ENCODE measurements around the gene C2orf80. TPM values are rescaled to one million over a fixed set of nuclear protein-coding genes. Genes with fewer than 3 reads are reported as not detected.
A peak's percentile ranks its signal among the peaks of the same experiment; 100 is the strongest.
"Not testable (repeated sequence)": the region's sequence is repeated elsewhere in the genome, so short reads cannot be mapped to it uniquely, and the experiment has no call there.

The C2orf80 gene
- total RNA-seq, 8 experiments from 2014 or later = 0.61 to 217 (median 12.9) TPM

DNA sequence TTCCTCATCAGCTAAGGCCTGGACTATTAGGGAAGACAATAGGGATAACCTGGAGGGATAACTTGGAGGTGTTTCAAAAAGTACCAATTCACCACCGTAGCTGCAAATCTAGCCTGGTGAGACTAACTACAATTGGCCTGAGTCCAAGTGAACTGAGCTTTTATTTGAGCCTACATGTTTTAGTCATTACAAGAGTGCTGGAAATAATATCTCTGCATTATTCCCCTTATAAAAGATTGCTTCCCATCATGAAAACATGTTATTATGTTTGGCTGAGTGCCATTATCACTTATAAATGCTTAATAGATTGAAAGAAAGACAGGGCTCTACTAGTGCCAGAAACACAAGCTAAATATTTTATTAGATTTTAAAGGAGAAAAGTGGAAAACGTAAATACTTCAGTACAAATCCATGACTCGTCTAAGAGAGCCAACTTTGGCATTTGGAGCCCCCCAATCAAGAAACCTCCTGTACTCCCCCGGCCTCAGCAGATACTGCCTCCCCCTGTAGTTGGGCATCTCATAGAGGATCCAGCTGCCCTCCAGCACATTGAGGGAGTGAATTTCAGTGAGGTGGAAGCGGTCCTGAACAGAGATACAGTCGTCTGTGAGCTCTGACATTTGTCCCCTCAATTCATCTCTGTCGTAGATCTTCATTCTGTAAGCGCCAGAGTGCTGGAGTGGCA, 47.4 kb downstream of the C2orf80 start:
- H3K27ac ChIP-seq = no peak overlapping the region
- ATAC-seq (replicated peaks in 6 of 8) = peak in 1 of 8 experiments; percentile 20
- in situ Hi-C loops (cut with MboI; ENCODE audit: low pct_unique_long_range_greater_than_20kb in 2 of 9, low sequenced_read_pairs in 9 of 9, unreplicated experiment in 9 of 9) = no loop called here
- no peaks in the 10 kb centered on the region for H3K4me1 ChIP-seq (replicated peaks in 1 of 2)
- no peak overlapping the region for H3K4me3 ChIP-seq
- WGBS, 10 experiments = 3 to 84% (median 42%) methylated on average over 1 to 6 of the region's 8 CpGs; no CpG with 5 or more reads in 2 of the 10 experiments

DNA sequence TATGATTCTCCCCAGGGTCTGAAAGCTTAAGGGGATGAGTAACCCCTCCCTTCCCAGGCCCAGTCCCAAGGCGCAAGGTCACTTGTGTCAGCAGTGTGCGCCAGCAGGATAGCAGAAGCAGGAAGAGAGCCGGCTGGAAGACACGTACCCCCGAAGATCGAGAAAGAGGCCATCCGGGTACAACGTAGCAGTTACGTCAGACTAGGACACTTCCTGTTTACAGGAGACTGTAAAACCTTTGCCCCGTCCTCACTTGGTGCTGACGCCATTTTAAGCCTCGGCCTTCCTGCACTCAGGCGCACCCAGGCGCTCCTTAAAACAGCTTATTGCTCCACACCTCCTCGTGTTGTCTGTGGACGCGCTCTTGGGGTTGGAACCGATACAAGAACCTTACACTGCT, 50.4 kb downstream of the C2orf80 start:
- H3K4me1 ChIP-seq (replicated peaks in 1 of 2) = peaks cover 0 to 11% of the 10 kb centered on the region in 2 donors
- ATAC-seq (replicated peaks in 6 of 8) = no peak
- in situ Hi-C loops (cut with MboI; ENCODE audit: low pct_unique_long_range_greater_than_20kb in 2 of 9, low sequenced_read_pairs in 9 of 9, unreplicated experiment in 9 of 9) = no loop called here
- 67 to 100% (median 94%) methylated on average over 1 to 18 of the region's 18 CpGs; no CpG with 5 or more reads in 2 of the 10 experiments for WGBS, 10 experiments
- no peak overlapping the region for H3K27ac ChIP-seq
- H3K4me3 ChIP-seq = no peak overlapping the region

DNA sequence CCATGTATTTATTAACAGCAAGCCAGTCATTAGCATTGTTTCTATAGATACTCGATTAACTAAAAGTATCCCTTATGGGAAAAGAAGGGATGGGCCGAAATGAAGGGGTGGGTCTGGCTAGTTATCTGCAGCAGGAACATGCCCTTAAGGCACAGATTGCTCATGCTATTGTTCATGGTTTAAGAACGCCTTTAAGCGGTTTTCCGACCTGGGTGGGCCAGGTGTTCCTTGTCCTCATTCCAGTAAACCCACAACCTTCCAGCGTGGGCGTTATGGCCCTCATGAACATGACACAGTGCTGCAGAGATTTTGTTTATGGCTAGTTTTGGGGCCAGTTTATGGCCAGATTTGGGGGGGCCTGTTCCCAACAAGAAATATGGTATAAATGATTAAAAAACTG, 51.5 kb downstream of the C2orf80 start:
- H3K4me3 ChIP-seq; in situ Hi-C loops (cut with MboI; ENCODE audit: low pct_unique_long_range_greater_than_20kb in 2 of 9, low sequenced_read_pairs in 9 of 9, unreplicated experiment in 9 of 9); H3K27ac ChIP-seq; ATAC-seq (replicated peaks in 6 of 8): not testable (repeated sequence)
- peaks cover 0 to 11% of the 10 kb centered on the region in 2 donors for H3K4me1 ChIP-seq (replicated peaks in 1 of 2)
- WGBS, 10 experiments = 30 to 100% (median 91%) methylated on average over 1 to 7 of the region's 7 CpGs; no CpG with 5 or more reads in 3 of the 10 experiments

DNA sequence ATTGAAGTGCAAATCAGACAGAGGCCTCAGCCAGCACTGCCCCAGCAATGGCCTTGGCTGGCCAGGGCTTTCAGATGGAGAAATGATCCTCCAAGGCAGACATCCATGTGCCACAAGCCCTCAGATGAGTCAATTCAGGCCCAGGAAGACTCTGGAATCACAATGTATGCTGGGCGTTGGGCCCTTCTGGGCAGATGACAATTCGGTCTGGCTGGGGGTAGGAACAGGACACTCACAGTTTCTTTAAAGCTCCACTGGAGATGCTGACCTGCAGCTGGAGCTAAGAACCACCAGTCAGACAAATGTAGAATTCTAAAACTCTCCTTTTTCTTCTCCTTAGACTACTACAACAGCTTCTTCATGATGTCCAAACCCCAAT, 53.1 kb downstream of the C2orf80 start:
- no peak overlapping the region for H3K4me3 ChIP-seq
- no peak for ATAC-seq (replicated peaks in 6 of 8)
- 14 to 100% (median 68%) methylated on average over 1 to 2 of the region's 2 CpGs; no CpG with 5 or more reads in 3 of the 10 experiments for WGBS, 10 experiments
- in situ Hi-C loops (cut with MboI; ENCODE audit: low pct_unique_long_range_greater_than_20kb in 2 of 9, low sequenced_read_pairs in 9 of 9, unreplicated experiment in 9 of 9) = no loop called here
- no peak overlapping the region for H3K27ac ChIP-seq
- H3K4me1 ChIP-seq (replicated peaks in 1 of 2) = peaks cover 0 to 11% of the 10 kb centered on the region in 2 donors

DNA sequence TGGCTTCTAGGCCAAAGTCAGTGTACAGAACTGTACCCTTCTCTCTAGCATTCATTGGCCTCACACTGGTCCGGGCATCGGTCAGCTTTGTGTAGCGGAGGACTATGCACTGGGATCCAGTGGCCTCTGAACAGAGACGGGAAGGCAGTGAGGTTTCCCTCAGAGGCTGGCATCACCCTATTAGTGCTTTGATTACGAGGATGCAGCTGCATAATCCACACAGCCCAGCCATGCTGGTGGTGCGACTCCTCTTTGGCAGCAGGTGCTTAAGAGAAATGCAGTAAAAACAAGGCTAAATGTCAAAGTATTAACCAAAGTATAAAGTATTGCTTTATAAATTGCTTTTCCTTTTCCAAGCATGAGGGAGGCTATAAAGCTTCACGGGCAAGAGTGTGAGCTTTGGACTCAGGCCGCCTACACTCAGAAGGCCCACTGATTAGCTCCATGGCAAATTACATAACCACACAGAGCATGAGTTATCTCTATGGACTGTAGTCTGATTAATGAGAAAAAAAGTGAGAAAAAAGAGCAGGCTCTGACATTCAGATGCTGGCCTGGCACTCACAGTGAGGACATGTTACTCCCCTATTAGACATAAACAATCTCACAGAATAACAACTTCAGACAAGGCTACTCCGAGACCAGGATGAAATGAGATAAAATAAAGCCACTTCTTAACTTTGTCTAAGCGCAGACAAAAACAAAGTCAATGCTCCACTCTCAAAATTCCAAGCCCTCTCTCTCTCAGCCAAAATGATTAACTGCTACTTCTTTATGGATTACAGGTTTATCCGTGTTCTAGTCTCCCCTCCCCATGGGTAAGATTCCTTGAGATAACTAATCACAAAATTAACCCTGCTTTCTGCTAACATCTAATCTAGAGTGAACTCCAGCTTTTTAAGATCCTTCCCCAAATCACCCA, 53.8 kb downstream of the C2orf80 start:
- Histone ChIP-seq H3K4me3 (no peak overlapping the region), H3K27ac (no peak overlapping the region), H3K4me1 (replicated peaks in 1 of 2) (peaks cover 0 to 11% of the 10 kb centered on the region in 2 donors)
- in situ Hi-C loops (cut with MboI; ENCODE audit: low pct_unique_long_range_greater_than_20kb in 2 of 9, low sequenced_read_pairs in 9 of 9, unreplicated experiment in 9 of 9) = no loop called here
- 53 to 100% (median 88%) methylated on average over 1 to 10 of the region's 11 CpGs; no CpG with 5 or more reads in 1 of the 10 experiments for WGBS, 10 experiments
- peak in 5 of 8 experiments; percentile 58 to 91 (median 84) for ATAC-seq (replicated peaks in 6 of 8)

DNA sequence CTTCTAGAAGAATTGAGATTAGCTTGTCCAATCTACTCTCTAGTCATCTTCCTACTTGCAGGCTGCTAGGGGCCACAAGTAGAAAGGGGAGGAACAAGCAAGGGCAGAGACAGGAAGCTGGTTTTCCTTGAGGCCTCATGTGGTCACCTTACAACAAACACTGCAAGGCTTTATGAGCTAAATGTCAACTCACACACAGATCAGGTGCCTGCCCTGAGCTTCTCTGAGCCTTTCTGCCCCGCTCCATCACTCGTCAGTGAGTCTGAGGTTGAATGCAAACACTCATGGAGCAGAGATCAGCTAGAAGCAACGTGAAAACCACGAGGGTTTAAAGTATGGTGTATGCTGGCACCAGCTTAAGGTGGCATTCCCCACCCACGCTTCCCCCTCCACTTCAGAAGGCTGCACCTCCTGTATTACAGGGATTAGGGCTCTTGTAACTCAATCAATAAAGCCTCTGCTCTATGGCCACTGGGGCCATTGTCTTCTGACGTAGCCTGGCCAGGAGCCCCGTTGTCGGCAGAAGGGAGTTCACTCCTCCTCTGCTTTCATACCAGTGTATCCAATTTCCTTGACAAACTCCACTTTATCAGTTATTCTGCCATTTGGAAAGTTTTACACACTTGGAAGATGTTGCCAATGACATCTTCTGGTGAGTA, 54.8 kb downstream of the C2orf80 start:
- ATAC-seq (replicated peaks in 6 of 8) = no peak
- Histone ChIP-seq H3K4me1 (replicated peaks in 1 of 2) (peaks cover 3 to 11% of the 10 kb centered on the region in 2 donors), H3K27ac (no peak overlapping the region), H3K4me3 (no peak overlapping the region)
- in situ Hi-C loops (cut with MboI; ENCODE audit: low pct_unique_long_range_greater_than_20kb in 2 of 9, low sequenced_read_pairs in 9 of 9, unreplicated experiment in 9 of 9) = no loop called here
- WGBS, 10 experiments = 14 to 92% (median 55%) methylated on average over 2 to 5 of the region's 8 CpGs; no CpG with 5 or more reads in 2 of the 10 experiments

DNA sequence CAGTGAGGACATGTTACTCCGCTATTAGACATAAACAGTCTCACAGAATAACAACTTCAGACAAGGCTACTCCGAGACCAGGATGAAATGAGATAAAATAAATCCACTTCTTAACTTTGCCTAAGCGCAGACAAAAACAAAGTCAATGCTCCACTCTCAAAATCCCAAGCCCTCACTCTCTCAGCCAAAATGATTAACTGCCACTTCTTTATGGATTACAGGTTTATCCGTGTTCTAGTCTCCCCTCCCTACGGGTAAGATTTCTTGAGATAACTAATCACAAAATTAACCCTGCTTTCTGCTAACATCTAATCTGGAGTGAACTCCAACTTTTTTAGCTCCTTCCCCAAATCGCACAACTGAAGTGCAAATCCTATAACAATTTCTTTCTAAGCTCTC, 59.1 kb downstream of the C2orf80 start:
- ATAC-seq (replicated peaks in 6 of 8) = no peak
- H3K4me1 ChIP-seq (replicated peaks in 1 of 2) = peaks cover under 1 to 13% of the 10 kb centered on the region in 2 donors
- no peak overlapping the region for H3K27ac ChIP-seq
- WGBS, 10 experiments = 43 to 100% (median 80%) methylated on average over 1 to 6 of the region's 6 CpGs; no CpG with 5 or more reads in 3 of the 10 experiments
- no peak overlapping the region for H3K4me3 ChIP-seq
- in situ Hi-C loops (cut with MboI; ENCODE audit: low pct_unique_long_range_greater_than_20kb in 2 of 9, low sequenced_read_pairs in 9 of 9, unreplicated experiment in 9 of 9) = no loop called here

DNA sequence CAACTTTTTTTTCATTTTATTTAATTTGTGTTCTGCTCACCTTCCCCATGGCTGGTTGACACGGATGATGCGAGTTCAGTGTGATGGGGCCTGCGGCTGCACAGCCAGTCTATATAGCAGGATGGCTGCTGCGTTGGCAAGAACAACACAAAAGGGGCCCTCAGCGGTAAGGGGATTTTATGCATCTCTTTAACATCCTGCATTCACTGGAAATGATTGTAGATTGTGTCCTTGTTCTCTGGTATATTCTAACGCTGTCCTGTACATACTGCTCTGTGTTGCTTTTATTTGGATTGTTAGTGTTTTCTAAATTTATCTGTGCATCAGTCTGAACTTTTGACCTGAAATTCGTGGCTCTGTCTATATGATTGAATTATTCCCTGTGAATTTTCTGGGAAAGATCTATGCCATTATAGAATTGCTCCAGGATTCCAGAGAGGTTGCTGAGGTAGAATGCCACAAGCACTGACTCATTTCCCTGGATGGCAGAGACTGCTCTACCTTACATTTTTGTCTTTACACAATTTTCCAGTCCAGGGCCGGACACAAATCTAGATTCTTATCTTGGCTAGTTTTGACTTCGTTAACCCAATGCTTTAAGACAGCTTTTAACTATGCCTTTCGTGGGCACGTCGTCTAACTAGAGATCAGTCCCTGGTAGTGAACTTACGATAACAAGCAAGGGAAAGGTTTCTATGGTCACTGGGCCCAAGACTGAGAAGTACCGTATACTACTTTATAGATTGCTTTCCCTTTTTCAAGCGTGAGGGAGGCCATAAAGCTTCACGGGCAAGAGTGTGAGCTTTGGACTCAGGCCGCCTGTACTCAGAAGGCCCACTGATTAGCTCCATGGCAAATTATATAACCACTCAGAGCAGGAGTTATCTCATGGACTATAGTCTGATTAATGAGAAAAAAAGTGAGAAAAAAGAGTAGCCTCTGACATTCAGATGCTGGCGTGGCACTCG, 59.8 kb downstream of the C2orf80 start, which contains the start of gene CRYGC:
CRYGC (minus strand) TSS at position 85 of the 968 bp plus-strand sequence; CDS start at position 49, 36 bp downstream.
- peak in 5 of 8 experiments; percentile 42 to 72 (median 58) for ATAC-seq (replicated peaks in 6 of 8)
- in situ Hi-C loops (cut with MboI; ENCODE audit: low pct_unique_long_range_greater_than_20kb in 2 of 9, low sequenced_read_pairs in 9 of 9, unreplicated experiment in 9 of 9) = no loop called here
- Histone ChIP-seq H3K4me3 (no peak within 1 kb of the TSS), H3K4me1 (replicated peaks in 1 of 2) (peaks cover 0 to 13% of the 10 kb centered on the region in 2 donors), H3K27ac (no peak within 1 kb of the TSS)
- WGBS, 10 experiments = 50 to 88% (median 69%) methylated on average over 2 to 18 of the region's 19 CpGs

DNA sequence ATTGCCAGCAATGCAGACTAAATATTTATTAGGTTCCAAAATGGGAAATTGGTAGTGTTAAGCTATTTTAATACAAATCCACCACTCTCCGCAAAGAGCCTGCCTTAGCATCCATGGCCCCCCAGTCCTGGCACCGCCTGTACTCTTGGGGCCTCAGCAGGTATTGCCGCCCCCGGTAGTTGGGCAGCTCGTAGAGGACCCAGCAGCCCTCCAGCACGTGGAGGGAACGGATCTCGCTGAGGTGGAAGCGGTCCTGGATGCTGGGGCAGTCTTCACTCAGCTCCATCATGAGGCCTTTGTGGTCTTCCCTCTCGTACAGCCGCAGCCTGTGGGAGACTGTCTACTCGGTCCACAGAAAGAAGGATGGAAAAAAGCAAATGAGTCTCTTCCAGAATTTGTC, 61.7 kb downstream of the C2orf80 start:
- no peak for ATAC-seq (replicated peaks in 6 of 8)
- Histone ChIP-seq H3K27ac (no peak overlapping the region), H3K4me1 (replicated peaks in 1 of 2) (peaks cover 0 to 13% of the 10 kb centered on the region in 2 donors), H3K4me3 (no peak overlapping the region)
- 58 to 100% (median 96%) methylated on average over 1 to 10 of the region's 12 CpGs; no CpG with 5 or more reads in 2 of the 10 experiments for WGBS, 10 experiments
- in situ Hi-C loops (cut with MboI; ENCODE audit: low pct_unique_long_range_greater_than_20kb in 2 of 9, low sequenced_read_pairs in 9 of 9, unreplicated experiment in 9 of 9) = no loop called here

DNA sequence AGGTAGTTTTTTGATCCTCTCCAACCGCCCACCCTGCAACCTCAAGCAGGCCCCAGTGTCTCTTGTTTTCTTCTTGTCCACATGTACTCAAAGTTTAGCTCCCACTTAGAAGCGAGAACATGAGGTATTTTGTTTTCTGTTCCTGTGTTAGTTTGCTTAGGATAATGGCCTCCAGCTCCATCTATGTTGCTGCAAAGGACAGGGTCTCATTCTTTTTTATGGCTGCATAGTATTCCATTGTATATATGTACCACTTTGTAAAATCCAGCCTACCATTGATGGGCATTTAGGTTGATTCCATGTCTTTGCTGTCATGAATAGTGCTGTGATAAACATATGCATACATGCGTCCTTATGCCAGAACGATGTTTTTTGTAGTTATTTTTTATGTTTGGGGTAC, 62.7 kb downstream of the C2orf80 start:
- in situ Hi-C loops (cut with MboI; ENCODE audit: low pct_unique_long_range_greater_than_20kb in 2 of 9, low sequenced_read_pairs in 9 of 9, unreplicated experiment in 9 of 9) = no loop called here
- no peak overlapping the region for H3K27ac ChIP-seq
- WGBS, 10 experiments = 61 to 100% (median 93%) methylated on average over 2 to 4 of the region's 4 CpGs; no CpG with 5 or more reads in 1 of the 10 experiments
- peaks cover 0 to 13% of the 10 kb centered on the region in 2 donors for H3K4me1 ChIP-seq (replicated peaks in 1 of 2)
- no peak overlapping the region for H3K4me3 ChIP-seq
- ATAC-seq (replicated peaks in 6 of 8) = no peak

DNA sequence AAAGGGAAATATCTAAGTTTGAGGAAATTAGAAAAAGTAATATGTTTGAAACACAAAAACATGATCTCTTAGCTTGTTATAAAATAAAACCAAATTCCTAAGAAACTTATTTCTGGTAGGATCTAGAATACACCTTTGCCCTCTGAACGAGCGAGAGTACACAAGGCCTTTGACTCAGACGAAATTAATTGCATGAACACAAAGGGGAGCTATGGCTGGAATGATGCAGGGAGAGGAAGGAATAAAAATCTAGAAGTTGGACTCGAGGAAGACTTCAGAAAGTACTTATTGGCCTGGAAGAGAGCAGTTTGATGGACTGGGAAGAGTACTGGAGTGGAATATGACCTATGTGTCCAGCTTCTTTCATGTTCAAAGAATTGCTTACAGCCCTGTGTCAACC, 64.6 kb downstream of the C2orf80 start:
- no peak overlapping the region for H3K27ac ChIP-seq
- in situ Hi-C loops (cut with MboI; ENCODE audit: low pct_unique_long_range_greater_than_20kb in 2 of 9, low sequenced_read_pairs in 9 of 9, unreplicated experiment in 9 of 9) = no loop called here
- peaks cover 0 to 12% of the 10 kb centered on the region in 2 donors for H3K4me1 ChIP-seq (replicated peaks in 1 of 2)
- WGBS, 10 experiments = 17 to 76% (median 58%) methylated on average over 1 to 4 of the region's 4 CpGs; no CpG with 5 or more reads in 1 of the 10 experiments
- ATAC-seq (replicated peaks in 6 of 8) = no peak
- H3K4me3 ChIP-seq = no peak overlapping the region

All from motor neuron (in vitro differentiated cells).